Activated CD4-positive, alpha-beta T cell treated with anti-CD3 and anti-CD28 coated beads for 4 hours (primary cell): Measurements from ENCODE around the gene SAA1.
"Not testable (repeated sequence)": the region's sequence is repeated elsewhere in the genome, so short reads cannot be mapped to it uniquely, and the experiment has no call there.

Experiments used
- DNase-seq, 2 donors: peaks; one replicate each; pipeline ENCODE4 v3.0.0-alpha.2; 2020

SAA1 gene

DNA sequence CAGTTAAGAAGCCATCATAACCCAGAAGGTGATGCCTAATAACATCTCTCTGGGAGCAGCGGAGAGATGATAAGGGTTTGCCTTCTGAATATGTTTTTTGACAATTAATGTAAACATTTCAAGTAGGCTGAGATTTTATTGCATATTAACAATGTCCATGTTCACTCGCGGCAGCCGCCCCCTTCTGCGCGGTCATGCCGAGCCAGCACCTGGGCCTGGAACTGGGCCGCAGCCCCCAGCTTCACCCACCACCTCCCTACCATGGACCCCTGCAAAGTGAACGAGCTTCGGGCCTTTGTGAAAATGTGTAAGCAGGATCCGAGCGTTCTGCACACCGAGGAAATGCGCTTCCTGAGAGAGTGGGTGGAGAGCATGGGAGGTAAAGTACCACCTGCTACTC is 4.3 kb upstream of the SAA1 start:
- DNase-seq = no peak

DNA sequence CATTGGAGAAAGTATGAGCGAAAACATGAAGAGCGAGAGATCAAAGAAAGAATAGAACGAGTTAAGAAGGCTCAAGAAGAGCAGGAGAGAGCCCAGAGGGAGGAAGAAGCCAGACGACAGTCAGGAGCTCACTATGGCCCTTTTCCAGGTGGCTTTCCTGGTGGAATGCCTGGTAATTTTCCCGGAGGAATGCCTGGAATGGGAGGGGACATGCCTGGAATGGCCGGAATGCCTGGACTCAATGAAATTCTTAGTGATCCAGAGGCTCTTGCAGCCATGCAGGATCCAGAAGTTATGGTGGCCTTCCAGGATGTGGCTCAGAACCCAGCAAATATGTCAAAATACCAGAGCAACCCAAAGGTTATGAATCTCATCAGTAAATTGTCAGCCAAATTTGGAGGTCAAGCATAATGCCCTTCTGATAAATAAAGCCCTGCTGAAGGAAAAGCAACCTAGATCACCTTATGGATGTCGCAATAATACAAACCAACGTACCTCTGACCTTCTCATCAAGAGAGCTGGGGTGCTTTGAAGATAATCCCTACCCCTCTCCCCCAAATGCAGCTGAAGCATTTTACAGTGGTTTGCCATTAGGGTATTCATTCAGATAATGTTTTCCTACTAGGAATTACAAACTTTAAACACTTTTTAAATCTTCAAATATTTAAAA is 3.2 kb upstream of the SAA1 start:
- DNase-seq = not testable (repeated sequence)

DNA sequence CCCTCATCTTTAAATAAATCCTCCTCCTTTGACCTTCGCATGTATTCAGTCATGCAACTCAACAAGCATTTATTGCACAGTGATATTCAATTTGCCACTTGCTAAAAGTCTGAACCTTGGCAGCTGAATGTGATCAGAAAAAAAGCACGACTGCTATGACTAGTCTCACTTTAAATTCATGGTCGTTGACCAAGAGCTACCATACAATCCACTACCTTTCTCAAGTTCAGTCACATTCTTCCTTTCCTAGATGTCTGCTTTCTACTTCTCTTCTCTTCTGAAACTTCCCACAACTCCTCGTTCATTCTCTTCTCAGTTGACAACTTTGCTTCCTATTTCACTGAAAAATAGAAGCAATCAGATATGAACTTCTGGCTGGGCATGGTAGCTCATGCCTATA is 2.0 kb upstream of the SAA1 start:
- no peak for DNase-seq

DNA sequence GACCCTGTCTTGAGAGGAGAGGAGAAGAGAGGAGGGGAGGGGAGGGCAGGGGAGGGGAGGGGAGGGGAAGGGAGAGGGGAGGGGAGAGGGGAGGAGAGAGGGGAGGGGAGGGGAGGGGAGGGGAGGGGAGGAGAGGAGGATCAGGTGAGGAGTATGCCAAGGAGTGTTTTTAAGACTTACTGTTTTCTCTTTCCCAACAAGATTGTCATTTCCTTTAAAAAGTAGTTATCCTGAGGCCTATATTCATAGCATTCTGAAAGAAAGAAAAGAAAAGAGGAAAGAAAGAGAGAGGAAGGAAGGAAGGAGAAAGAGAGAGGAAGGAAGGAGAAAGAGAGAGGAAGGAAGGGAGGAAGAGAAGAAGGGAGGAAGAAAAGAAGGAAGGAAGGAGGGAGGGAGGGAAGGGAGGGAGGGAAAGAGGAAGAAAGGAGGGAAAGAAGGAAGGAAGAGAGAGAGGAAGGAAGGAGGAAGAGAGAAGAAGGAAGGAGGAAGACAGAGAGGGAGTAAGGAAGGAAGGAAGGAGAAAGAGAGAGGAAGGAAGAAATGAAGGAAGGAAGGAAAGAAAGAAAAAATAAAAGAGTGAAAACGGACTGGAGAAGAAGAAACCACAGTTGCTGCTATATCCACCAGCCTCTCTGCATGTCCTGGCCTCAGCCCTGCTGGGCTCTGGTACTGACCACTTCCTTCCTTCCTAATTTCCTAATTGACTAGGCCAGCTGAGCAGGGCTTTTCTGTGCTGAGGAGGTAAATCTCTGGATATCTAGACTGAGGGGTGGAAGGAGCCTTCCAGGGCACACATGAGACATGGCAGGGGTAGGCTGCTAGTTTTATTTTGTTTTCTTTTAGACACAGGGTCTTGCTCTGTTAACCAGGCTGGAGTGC is 1.1 kb upstream of the SAA1 start:
- no peak for DNase-seq

DNA sequence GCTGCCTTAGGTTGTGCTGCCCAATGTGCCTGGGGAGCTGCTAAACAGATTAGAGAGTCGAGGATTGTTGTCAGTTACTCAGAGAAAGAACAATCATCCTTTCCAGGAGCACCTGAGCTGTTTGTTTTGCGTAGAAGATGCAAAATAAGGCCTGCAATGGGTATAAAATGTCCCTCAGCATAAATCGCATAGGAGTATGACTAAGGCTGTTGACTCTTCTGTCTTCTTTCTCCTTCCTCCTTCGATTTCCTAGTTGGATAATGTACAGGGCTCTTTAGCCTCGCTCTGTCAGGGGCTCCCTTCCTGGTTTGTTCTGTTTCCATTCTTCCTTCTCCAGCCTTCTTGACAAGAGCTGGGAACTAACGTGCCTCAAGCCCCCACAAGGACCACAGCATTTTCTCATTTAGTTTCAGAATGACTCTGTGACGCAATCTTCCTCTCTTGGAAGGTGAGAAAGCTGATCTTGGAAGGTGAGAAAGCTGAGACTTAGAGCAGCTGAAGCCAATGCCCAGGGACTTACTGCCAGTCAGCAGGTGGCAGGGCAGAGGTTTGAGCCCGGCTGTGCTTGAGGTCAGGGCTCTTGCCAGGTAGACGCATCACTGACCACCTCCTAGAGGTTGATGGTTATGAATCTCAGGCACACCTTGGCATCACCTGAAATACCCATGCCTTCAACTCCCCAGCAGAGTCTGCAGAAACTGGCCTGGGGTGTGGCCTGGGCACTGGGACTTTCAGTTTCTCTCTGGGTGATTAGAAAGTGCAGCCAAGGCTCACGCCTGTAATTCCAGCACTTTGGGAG is 1.5 kb downstream of the SAA1 start:
- not testable (repeated sequence) for DNase-seq

DNA sequence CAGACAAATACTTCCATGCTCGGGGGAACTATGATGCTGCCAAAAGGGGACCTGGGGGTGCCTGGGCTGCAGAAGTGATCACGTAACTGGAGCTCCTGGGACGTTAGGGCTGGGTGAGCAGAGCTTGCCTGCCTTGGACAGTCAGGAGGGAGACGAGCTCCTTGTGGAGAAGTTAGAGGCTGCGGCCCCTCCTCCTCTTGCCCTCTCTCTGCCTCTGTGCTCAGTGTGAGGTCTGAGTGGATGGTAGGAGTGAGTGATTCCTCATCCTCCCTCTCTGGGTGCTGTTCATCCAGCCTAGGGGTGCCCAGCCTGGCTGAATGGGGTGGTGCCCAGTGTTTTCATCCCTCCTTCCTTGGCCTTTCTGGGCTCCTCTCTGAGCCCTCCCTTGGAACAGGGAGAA is 3.2 kb downstream of the SAA1 start:
- not testable (repeated sequence) for DNase-seq

DNA sequence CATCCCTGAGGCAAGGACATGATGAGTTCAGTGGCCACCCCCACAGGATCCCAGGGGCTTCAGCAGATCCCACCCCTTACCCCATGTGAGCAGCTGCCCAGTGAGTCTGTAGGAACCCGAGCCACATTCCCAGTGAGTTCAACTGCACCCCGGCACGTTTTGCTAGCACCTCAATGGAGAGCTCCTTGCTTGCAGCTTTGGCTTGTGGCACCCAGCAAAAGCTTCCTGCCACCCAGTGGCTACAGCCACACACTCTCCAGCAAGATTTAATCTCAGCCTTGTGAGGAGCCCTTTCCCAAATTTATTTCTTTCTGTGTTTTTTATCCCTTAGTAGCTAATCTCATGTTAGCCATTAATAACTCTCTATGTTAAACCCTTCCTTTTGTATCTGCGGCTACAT is 4.0 kb downstream of the SAA1 start:
- no peak for DNase-seq

DNA sequence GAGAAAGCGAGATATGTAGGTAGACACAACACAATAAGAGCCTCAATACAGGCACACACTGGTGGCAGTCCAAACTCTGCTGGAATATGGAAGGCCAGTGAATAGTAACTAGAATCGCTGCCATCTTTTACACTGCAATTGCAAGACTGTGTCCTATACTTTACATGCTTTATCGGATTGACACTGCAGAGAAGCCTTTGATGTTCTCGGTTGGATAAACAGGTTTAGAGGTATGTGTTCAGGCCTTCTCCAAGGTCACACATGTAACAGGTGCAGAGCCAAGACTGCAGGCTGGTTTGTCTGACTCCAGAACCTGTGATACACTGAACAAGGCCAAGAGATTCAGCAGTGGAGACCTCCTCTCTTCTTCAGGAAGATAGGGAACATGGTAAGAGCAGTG is 5.1 kb downstream of the SAA1 start:
- no peak for DNase-seq

DNA sequence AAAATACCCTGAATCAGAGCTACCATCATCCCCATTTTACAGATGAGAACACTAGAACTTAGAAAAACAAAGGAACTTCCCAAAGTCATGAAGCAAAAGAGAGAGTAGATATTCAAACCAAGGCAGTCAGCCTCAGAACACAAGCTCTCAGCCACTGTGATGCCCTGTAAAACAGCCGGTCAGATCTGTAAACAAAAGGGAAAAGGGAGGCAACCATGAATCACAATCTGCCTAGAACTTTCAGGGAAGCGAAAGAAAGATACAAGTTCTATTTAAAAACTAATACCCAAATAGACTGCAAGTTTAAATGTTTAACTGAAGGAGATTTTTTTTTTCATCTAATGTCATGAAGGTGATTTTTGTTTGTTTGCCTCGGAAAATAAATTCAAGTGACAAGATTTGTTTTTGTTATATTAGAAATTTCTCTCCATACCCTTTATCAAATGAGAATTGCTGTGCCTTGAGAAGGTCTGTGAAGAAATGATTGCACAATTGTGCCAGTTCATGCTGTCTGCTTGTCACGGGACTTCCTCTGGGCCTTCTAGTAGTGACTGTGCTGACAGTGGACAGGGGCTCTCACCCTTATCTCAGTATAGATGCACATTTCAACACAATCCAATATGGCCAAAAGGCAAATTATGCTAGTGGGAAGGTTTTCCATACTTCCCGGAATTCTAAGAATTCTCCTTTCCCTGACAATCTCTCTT is 11.7 kb downstream of the SAA1 start:
- DNase-seq = no peak

DNA sequence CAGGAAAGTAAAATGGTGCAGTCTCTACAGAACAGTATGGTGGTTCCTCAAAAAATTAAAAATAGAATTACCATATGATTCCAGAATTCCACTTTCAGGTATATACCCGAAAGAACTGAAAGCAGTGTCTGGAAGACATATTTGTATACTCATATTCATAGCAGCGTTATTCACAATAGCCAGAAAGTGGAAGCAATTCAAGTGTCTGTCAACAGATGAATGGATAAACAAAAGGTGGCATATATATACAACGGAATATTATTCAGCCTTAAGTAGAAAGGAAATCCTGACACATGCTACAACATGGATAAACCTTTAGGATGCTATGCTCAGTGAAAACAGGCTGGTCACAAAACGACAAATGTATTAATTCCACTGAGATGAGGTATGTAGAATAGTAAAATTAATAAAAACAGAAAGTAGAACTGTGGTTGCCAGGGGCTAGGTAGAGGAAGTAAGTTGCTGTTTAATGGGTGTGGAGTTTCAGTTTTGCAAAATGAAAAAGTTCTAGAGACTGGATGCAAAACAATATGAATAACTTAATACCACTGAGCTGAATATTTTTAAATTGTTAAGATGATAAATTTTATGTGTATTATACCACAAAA is 14.5 kb downstream of the SAA1 start:
- DNase-seq = no peak

DNA sequence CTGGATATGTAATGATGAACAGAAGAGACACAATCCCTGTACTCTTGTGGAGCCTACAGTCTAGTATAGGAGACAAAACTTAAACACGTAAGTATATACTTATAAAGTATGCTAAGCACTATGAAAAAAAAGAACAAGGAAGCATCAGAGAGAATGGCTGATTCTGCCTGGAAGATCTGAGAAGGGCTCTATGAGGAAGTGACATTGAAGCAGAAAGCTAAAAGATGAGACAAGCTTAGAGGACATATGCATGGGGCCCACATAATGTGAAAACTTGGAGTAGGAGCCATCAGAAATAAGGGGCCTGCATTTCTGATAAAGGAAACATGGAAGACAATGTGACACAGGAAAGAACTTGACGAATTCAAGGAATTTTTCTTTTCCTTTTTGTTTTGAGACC is 16.6 kb downstream of the SAA1 start:
- DNase-seq = no peak

DNA sequence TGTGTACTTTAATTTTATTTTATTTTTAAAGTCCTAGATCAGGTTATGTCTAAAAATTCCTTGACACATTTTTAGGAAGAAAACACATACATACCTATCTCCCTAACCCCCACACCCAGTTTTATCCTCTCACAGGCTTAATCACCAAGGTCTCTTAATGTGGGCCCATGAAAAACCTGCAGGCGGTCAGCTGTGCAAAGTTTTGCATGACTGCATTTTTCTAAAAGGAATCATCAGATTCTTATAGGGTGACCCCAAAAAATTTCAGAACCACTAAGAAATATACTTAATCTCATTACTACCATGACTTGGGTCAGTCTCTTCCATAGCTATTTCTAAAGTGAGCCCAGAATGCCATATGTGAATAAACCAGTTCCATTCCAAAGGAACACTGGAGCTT is 19.8 kb downstream of the SAA1 start:
- DNase-seq = no peak

DNA sequence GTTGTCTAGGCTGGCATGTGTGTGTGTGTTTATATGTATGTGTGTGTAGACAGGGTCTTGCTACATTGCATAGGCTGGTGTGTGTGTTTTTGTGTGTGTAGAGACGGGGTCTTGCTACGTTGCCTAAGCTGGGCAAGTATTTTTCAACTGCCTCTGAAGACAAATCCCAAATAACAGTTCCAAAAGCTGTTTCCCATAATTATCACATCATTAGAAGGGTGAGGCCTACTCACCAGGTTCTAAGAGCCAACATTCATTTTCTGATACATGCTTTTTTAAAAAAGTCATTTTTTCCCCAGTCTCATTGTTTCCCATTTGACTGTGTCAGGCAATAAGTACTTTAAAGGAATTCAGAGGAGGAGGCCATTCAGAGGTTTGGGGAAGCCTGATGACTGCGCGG is 22.8 kb downstream of the SAA1 start:
- no peak for DNase-seq

DNA sequence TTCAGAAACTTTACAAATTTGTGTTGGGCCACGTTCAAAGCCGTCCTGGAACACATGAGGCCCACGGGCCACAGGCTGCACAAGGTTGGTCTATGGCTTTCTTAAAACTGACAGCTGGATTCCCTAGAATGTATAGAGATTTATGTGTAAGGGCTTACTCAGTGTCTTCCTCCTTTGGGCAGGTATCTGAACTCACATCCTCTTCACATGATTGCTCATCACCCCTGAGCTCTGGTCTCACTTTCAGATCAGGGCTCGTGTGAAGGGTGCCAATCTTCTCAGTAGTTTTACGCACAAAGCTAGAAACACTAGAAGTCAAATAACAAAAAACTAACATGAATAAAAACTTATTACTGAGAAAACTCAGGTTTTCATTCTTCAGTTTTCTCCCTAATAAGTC is 28.8 kb downstream of the SAA1 start:
- DNase-seq = no peak

DNA sequence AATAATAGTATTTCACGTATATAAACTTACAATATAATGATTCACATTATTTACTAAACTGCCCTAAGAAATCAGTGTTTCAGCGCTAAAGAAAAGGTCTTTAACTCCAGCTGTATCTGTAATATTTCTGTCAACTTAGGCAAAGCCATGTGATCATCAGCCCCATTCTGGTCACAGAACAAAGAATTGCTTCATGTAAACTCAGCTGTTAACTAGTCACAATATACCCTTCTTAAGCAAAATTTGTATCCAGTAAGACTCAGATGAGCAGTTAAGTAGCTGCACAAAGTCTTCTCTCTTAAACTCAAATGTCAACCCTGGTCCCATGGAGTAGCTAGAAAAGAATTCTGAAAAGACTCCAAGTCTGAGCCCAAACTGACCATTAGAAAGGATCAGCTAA is 29.3 kb downstream of the SAA1 start:
- DNase-seq = no peak

DNA sequence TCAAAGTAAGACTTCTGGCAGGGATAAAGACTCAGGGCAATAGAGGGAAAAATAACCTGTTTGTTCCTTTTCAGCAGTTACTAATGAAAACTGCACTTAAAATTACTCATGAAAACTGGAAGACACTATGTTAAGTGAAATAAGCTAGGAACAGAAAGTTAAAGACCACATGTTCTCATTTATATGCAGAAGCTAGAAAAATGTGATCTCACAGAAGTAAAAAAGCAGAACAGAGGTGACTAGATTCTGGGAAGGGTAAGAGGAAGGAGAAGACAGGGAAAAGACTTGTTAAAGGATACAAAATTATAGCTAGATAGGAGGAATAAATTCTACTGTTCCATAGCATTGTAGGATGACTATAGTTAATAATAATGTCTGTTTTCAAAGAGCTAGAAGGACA is 33.7 kb downstream of the SAA1 start:
- no peak for DNase-seq

DNA sequence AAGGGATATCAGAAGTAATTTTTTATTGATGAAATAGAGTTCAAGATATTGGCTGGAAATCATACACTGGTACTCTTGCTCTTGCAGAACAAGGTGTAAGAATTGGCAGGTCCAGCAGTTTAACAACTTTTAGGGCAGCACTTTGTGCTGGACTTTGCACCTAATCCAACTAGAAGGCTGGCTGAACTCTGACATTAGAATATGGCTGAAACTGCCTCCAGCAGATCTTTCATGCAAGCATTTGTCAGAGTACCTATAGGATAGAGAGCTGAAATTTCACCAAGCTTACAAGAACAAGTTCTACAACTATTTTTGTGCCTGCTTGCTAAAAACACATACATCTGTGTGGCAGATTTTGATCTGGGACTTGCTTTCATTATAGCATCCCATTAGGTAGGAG is 38.7 kb downstream of the SAA1 start:
- no peak for DNase-seq

DNA sequence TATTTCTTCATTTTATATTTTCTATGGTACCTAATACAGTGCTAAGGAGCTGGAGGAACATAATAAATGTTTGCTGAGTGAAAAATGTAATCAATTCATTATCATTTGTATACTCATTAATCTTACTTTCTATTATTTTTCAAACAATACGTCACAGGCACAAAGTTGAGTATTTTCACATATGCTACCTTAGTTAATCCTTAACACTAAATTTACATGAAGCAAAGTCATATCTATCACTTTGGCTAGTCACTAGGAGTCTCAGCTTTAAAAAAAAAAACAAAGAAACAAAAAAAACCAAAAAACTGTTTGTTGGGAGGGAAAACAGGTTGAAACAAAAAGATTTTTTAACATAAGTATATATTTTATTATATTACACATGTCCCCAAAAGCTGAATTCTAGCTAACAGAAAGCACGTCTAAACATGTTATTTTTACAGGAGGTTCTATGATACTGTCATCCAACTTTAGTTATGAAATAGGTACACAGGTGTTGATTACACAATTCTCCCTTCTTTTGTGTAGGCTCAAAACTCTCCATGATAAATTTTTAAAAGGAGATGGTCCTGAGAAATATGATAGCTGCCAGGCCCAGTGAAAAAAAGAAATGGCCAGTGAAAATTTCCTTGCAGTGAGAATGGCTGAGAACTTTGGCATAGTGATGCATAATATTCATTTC is 41.5 kb downstream of the SAA1 start:
- no peak for DNase-seq

DNA sequence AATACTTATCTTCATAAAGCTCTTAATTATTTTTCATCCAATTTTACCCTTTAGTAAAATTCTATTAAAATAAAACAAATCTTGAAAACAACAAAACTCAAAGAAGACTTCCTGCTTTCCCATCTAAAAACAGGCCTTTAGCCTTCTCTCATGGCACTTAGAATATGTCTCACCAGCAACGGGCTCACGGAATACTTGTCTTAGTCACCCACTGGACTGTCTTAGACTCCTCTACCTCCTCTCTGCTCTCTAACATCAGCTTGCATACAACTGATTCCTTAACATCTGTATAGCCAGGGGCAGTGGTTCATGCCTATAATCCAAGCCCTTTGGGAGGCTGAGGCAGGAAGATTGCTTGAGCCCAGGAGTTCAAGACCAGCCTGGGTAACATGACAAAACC is 42.2 kb downstream of the SAA1 start:
- no peak for DNase-seq

DNA sequence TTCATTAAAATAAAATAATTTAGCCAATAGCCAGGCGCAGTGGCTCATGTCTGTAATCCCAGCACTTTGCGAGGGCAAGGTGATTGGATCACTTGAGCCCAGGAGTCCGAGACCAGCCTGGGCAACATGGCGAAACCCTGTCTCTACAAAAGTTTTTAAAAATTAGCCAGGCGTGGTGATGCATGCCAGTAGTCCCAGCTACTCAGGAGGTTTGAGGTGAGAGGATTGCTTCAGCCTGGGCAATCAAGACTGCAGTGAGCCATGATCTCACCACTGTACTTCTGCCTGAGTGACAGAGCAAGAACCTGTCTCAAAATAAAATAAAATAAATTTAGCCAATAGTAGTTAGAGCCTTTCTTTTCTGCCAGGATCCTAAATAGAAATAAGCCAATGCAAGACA is 43.6 kb downstream of the SAA1 start:
- no peak for DNase-seq

DNA sequence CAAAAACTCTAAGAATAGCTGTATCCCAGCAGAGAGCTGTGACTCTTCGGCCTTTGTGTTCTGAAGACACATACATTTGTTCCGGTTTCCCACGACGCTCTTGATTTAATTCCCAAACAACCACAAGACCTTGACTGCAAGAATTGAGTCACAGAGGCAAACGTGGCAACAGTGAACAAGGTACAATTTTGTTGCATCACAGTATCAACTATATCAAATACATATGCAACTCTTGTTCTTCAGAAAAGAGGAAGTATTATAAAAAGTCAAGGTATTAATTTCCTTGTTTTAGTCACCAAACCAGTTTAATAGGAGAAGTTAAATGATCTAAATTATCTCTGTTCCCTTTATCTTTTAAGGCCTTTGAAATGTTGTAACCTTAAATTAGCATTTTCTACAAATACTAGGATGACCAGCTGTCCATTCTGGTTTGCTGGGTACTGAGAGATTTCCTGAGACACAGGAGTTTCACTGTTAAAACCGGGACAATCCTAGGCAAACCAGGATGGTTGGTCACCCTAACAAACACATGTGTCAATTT is 44.8 kb downstream of the SAA1 start:
- DNase-seq = no peak

DNA sequence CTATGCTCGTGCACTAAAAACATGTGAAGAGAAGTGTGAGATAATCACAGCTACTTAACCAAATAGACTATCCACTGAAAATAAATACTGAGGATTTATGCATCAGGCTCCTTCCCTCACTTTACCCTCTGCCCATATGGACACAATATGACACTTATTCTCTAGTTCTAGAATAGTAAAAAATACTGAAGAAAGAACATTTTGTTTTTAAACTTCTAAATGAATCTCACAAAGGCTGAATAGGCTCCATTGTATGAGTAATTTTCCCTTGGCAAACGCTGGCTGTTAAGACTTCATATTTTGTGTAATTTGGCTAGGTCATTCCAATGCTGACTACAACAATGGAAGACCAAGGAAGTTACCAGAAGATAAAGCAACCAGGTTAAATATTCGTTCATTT is 45.9 kb downstream of the SAA1 start:
- no peak for DNase-seq
